Esophagus squamous epithelium (tissue), 4 donors: ENCODE results near the gene FAM174A.

Experiments used
- CTCF ChIP-seq, 6 experiments: fragments of 450-650 bp in 4 of 6; fragments of 200-600 bp in 2 of 6; sonication (generic) in 2 of 6; IDR thresholded peaks; one replicate each; pipeline ENCODE4 v1.5.1; 2016 to 2019; ENCODE audit warnings: antibody characterized with exemption in 6 of 6, mild to moderate bottlenecking in 4 of 6, moderate library complexity in 4 of 6
- POLR2A ChIP-seq, 4 donors: fragments of 450-650 bp; IDR thresholded peaks; one replicate each; pipeline ENCODE4 v1.6.1; 2017; ENCODE audit warnings: antibody characterized with exemption in 4 of 4, mild to moderate bottlenecking in 4 of 4, moderate library complexity in 3 of 4

DNA sequence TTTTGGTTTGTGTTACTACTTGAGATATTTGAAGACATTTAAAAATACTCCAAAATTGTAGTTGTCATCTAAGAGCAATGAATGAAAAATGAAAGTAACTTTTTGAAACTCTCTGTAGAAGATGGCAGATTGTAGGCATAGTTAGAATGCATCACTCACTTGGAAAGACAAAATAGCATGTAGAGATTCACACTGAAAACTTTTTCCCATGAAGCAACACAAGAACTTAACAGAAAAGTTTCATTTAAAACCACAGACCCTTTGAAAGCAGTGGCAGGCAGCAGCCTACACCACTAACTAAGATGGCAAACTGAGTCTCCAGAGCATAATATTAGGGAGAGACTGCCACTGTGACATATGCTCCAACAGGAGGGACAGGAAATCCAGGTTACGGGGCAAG is 18.9 kb upstream of the FAM174A start:
- no peak for TF ChIP-seq CTCF (IDR thresholded peaks at IDR 0.05)
- no peak for TF ChIP-seq POLR2A (IDR thresholded peaks at IDR 0.05)
